NCI-H2029 treated with DMSO at 0.1 percent for 48 hours (cell line): ENCODE data around the gene POFUT1.

Experiments
- DNase-seq: peaks from one replicate; lab custom pipeline; 2025; lab: John Stamatoyannopoulos, UW

The POFUT1 gene

DNA sequence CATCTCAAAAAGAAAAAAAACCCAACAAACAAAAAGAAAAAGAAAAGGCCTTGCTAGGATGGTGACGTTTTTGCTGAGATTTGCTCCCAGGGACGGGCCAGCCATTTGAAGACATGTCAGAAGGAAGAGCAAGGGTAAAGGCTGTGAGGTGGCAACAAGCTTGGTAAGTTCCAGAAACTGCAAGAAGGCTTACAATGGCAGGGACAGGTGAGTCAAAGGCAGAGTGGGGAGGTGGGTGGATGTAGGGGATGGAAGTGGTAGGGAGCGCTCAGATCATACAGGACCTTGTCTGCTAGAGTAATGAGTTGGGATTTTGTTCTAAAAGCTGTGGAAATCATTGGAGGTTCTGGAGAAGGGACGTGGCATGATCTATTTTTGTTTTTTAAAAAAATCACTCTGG is 74.0 kb downstream of the POFUT1 start:
- no peak for DNase-seq

DNA sequence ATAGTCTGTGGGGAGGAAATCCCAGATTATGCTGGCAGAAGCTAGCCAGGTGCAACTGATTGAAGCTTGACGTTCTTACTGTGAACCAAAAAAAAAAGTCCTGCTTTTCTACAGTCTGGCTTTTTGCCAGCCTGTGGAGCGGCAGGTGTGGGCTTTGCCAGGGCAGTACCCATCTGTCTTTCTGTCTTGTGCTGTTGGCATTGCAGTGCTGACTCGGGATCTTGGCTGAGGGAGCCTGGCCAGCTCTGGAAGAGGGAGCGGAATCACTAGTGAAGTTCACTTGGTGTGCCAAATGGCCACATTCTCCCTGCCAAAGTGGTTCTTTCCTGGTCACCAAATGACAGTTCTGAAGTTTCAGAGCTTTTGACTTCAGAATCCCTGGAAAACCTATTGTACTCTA is 74.8 kb downstream of the POFUT1 start:
- DNase-seq: peak; percentile 73

DNA sequence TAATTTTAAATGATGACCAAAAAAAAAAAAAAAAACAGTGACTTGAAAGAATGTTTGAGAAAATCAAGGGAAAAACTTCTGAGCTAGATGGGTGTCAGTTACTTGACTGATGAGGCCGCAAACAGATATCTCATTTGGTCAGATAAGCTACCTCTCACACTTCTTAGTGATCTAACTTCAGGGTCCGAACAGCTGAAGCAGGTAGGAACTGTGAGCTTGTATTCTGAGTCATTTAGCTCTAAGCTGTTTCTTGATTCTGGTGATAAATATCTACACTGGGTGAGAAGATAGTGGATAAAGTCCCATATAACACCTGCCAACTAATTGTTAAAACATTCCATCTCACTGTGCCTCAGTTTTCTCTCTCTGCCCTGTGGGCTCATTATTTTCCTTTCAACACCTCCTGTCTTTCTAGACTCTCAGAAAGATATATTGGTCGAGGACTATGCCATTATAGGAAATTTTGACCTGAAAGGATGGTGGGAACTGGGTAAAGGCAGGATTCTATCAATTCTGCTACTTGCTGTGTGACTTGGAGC is 77.5 kb downstream of the POFUT1 start:
- no peak for DNase-seq

DNA sequence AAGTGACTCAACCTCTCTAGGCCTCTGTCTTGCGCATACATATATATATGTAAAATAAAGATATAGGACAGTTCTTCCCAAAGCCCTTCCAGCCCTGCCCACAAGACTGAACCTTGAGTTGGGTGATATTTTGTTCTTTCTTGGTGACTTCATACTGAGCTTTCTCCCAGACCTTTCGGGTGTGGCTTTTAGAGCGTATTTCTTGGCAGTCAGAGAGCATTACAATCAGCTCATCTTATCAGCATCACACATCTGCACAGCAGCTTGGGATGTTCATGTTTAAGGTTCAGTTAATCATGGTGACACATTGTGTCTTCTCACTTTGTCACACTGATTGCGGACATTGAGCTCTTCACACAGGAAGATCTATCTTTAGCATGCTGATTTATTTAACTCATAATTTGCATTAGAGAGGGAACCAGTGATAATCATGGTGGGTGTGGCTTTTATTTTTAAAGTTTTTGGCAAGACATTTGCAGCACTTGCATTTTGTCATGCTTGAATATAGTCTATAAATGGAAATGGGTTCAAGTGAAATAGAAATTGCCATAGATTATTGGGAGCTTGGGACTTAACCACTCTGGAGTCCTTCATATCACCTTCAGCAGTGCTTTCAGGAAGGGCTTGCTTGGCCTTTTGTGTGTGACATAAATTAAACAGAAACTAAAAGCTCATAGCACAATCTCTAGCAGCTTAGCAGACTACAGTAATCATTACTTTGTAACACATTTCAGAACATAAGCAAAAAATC is 78.1 kb downstream of the POFUT1 start:
- no peak for DNase-seq

DNA sequence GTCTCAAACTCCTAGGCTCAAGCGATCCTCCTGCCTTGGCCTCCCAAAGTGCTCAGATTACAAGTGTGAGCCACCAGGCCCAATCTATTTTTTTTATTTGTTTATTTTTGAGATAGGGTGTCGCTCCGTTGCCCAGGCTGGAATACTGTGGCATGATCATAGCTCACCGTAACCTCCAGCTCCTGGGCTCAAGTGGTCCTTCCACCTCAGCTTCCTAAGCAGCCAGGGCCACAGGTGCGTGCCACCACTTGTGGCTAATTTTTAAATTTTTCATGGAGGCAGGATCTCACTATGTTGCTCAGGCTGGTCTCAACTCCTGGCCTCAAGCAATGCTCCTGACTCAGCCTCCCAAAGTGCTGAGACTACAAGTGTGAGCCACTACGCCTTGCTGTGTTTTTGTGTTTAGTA is 79.6 kb downstream of the POFUT1 start:
- DNase-seq: peak; percentile 24
